HEK293 (cell line): ENCODE results near the gene ZEB2.

Experiments
- CTCF ChIA-PET: fragments of 350-600 bp; formaldehyde crosslinking; extraction: SDS; loops from one replicate; lab custom pipeline; 2021; ENCODE audit warnings: antibody characterized with exemption; lab: Yijun Ruan, JAX
- POLR2A ChIA-PET: fragments of 300-600 bp; formaldehyde crosslinking; extraction: SDS; loops from one replicate; lab custom pipeline; 2020; ENCODE audit warnings: antibody characterized with exemption, inconsistent platforms; lab: Yijun Ruan, JAX
- H3K27ac ChIP-seq: fragments of 200-500 bp; sonication (Bioruptor generic); 2 replicates; pipeline ENCODE4 v1.5.1; 2014; ENCODE audit warnings: low read depth, low read length, control low read depth, inconsistent platforms; ENCODE audit errors: extremely low read depth
- H3K36me3 ChIP-seq, 2 experiments: fragments of 200-500 bp in 1 of 2; sonication (Bioruptor generic) in 1 of 2; 1 replicate in 1 of 2; 2 replicates in 1 of 2; pipeline ENCODE4 v1.5.1; 2014 to 2017; ENCODE audit warnings: inconsistent platforms in 2 of 2, low read length in 2 of 2; ENCODE audit not compliant: control insufficient read depth in 2 of 2, insufficient read depth in 1 of 2
- H3K4me1 ChIP-seq: fragments of 200-500 bp; sonication (Bioruptor generic); 2 replicates; pipeline ENCODE4 v1.5.1; 2014; ENCODE audit warnings: mild to moderate bottlenecking, low read length, inconsistent platforms; ENCODE audit not compliant: control insufficient read depth, insufficient read depth
- H3K4me3 ChIP-seq: 2 replicates; pipeline ENCODE4 v1.5.1; 2011; ENCODE audit warnings: low read depth, mild to moderate bottlenecking, control low read depth, low read length, moderate library complexity
- H3K9me3 ChIP-seq: fragments of 200-500 bp; sonication (Bioruptor generic); 2 replicates; pipeline ENCODE4 v1.5.1; 2014; ENCODE audit warnings: low read depth, low read length, inconsistent platforms; ENCODE audit not compliant: control insufficient read depth, insufficient read depth
- FEZF1 ChIP-seq: fragments of 450-650 bp; formaldehyde crosslinking; IDR thresholded peaks from 2 replicates; pipeline ENCODE4 v1.5.1; 2016; ENCODE audit warnings: missing biosample characterization, missing genetic modification characterization
- KLF1 ChIP-seq: fragments of 450-650 bp; formaldehyde crosslinking; IDR thresholded peaks from 2 replicates; pipeline ENCODE4 v1.5.1; 2016; ENCODE audit warnings: missing biosample characterization, missing genetic modification characterization
- SETDB1 ChIP-seq: IDR thresholded peaks from one replicate; pipeline ENCODE4 v1.6.1; 2017; ENCODE audit warnings: mild to moderate bottlenecking, low read length, moderate library complexity, mixed read lengths; ENCODE audit not compliant: insufficient read length
- ZFHX2 ChIP-seq: fragments of 450-650 bp; formaldehyde crosslinking; conservative IDR thresholded peaks from 2 replicates; pipeline ENCODE4 v1.5.1; 2016; ENCODE audit warnings: missing biosample characterization, missing genetic modification characterization
- ZNF239 ChIP-seq: fragments of 450-650 bp; formaldehyde crosslinking; IDR thresholded peaks from 2 replicates; pipeline ENCODE4 v1.5.1; 2016; ENCODE audit warnings: missing biosample characterization, missing genetic modification characterization
- ZNF366 ChIP-seq: fragments of 450-650 bp; formaldehyde crosslinking; conservative IDR thresholded peaks from 2 replicates; pipeline ENCODE4 v1.5.1; 2016; ENCODE audit warnings: missing biosample characterization, missing genetic modification characterization
- ZNF473 ChIP-seq: fragments of 450-650 bp; formaldehyde crosslinking; IDR thresholded peaks from 2 replicates; pipeline ENCODE4 v1.5.1; 2017; ENCODE audit warnings: missing biosample characterization, missing genetic modification characterization
- ZNF501 ChIP-seq: fragments of 450-650 bp; formaldehyde crosslinking; IDR thresholded peaks from 2 replicates; pipeline ENCODE4 v1.5.1; 2016; ENCODE audit warnings: missing biosample characterization, missing genetic modification characterization
- ZNF596 ChIP-seq: fragments of 450-650 bp; IDR thresholded peaks from 2 replicates; pipeline ENCODE4 v1.5.0; 2018; ENCODE audit warnings: missing biosample characterization, mild to moderate bottlenecking, missing genetic modification characterization, moderate library complexity
- ZNF610 ChIP-seq: fragments of 450-650 bp; formaldehyde crosslinking; IDR thresholded peaks from 2 replicates; pipeline ENCODE4 v1.5.1; 2016; ENCODE audit warnings: missing biosample characterization, missing genetic modification characterization, borderline replicate concordance
- TF ChIP-seq, protein P1 (sequence below): fragments of 450-650 bp; formaldehyde crosslinking; IDR thresholded peaks from 2 replicates; pipeline ENCODE4 v1.5.0; 2017; ENCODE audit warnings: missing biosample characterization, missing genetic modification characterization, borderline replicate concordance
- TF ChIP-seq, protein P2 (sequence below): fragments of 450-650 bp; formaldehyde crosslinking; IDR thresholded peaks from 2 replicates; pipeline ENCODE4 v1.5.1; 2016; ENCODE audit warnings: missing biosample characterization, missing genetic modification characterization
- TF ChIP-seq, protein P3 (sequence below): fragments of 450-650 bp; formaldehyde crosslinking; IDR thresholded peaks from 2 replicates; pipeline ENCODE4 v1.5.1; 2017; ENCODE audit warnings: missing biosample characterization, missing genetic modification characterization
- TF ChIP-seq, protein P4 (sequence below): fragments of 450-650 bp; IDR thresholded peaks from 2 replicates; pipeline ENCODE4 v1.5.1; 2018; ENCODE audit warnings: missing biosample characterization, mild to moderate bottlenecking, missing genetic modification characterization

The ZEB2 gene

DNA sequence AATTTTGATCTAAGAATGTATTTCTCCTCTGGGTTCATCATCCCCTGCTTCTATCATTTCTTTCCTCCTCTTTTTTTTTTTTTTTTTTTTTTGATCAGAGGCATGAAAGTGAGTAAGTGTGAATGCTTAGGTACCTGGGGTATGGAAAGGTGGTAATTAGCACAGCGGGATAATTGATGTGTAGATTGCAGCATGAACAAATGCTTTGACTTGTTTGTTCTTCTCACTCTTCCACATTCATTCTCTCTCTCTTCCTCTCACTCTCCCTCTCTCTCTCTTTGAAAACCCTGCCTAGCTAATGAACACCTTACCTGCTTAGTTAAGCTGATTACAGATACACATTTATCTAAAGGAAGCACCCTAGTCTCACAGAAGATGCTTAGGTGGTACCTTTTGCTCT is 74.7 kb downstream of the ZEB2 start:
- Histone ChIP-seq H3K36me3 (no peaks in the 10 kb centered on the region), H3K9me3 (no peaks in the 10 kb centered on the region), H3K4me1 (peaks cover 11% of the 10 kb centered on the region), H3K4me3 (no peak overlapping the region), H3K27ac (no peak overlapping the region)
- TF ChIP-seq ZFHX2 (no peak), ZNF596 (tag by site-specific recombination) (0 out of 2 replicates have a peak, but pooled peaks have one; percentile 8)
- ChIA-PET POLR2A (no interaction called here), CTCF (no interaction called here)

DNA sequence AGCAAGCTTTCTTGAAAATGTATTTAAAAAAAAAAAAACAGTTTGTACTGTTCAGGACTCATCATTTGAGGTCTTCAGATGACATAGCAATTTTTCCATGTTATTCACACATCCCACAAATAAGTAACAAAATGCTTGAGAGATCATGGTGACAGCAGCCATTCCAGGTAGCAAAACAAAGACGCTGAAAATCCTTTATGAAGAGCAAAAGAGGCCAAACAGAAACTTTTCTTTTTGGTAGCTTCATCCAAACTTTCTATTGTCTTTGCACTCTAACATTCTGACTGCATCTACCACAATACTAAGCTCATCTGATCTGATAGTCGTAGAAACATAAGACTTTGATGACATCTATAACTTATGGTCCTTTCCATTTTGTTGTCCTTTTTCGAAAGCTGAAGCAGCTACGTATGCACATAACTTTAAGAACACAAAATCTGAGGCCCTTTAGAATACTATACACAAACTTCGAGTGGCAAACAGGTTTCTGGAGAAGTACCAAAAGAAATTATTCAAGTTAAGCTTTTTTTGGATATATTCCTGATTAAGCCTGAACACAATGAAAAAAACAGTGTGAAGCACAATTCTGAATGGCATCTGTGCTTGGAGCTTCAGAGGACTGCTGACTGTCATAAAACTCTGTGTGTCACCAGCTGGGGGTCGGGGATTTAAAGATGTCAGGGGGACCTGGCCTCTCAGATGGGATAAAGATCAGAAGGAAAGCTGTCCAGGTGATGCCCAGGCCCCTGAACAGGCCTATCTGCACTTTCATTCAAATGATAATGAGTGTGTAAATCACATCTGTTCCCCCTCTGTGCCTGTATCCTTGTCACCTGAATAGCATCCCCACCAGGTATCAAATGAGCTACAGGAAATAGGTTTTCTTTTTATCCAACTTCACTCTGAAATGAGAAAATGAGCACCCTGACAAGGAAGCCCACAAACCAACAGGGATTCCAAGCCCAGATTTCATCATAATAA is 75.8 kb downstream of the ZEB2 start:
- TF ChIP-seq, protein P1, sequence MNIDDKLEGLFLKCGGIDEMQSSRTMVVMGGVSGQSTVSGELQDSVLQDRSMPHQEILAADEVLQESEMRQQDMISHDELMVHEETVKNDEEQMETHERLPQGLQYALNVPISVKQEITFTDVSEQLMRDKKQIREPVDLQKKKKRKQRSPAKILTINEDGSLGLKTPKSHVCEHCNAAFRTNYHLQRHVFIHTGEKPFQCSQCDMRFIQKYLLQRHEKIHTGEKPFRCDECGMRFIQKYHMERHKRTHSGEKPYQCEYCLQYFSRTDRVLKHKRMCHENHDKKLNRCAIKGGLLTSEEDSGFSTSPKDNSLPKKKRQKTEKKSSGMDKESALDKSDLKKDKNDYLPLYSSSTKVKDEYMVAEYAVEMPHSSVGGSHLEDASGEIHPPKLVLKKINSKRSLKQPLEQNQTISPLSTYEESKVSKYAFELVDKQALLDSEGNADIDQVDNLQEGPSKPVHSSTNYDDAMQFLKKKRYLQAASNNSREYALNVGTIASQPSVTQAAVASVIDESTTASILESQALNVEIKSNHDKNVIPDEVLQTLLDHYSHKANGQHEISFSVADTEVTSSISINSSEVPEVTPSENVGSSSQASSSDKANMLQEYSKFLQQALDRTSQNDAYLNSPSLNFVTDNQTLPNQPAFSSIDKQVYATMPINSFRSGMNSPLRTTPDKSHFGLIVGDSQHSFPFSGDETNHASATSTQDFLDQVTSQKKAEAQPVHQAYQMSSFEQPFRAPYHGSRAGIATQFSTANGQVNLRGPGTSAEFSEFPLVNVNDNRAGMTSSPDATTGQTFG (tag by site-specific recombination), result no peak
- TF ChIP-seq ZNF239 (tag by site-specific recombination) (no peak), FEZF1 (tag by site-specific recombination) (no peak), ZNF366 (no peak), KLF1 (tag by site-specific recombination) (no peak), ZNF501 (tag by site-specific recombination) (no peak), SETDB1 (no peak)
- TF ChIP-seq, protein P2, sequence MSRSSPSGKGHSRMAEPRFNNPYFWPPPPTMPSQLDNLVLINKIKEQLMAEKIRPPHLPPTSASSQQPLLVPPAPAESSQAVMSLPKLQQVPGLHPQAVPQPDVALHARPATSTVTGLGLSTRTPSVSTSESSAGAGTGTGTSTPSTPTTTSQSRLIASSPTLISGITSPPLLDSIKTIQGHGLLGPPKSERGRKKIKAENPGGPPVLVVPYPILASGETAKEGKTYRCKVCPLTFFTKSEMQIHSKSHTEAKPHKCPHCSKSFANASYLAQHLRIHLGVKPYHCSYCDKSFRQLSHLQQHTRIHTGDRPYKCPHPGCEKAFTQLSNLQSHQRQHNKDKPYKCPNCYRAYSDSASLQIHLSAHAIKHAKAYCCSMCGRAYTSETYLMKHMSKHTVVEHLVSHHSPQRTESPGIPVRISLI (tag by site-specific recombination), result no peak
- H3K27ac ChIP-seq, result no peak overlapping the region
- H3K9me3 ChIP-seq, result no peaks in the 10 kb centered on the region
- peaks cover 9% of the 10 kb centered on the region for H3K4me1 ChIP-seq
- POLR2A ChIA-PET, result no interaction called here
- CTCF ChIA-PET, result interaction anchor here (0.7 to 1.2 kb wide), 2 partner anchors 12 to 14 kb away, joined by 3 to 4 read pairs; no protein-coding TSS in a partner anchor
- H3K4me3 ChIP-seq, result no peak overlapping the region
- H3K36me3 ChIP-seq, result no peaks in the 10 kb centered on the region

DNA sequence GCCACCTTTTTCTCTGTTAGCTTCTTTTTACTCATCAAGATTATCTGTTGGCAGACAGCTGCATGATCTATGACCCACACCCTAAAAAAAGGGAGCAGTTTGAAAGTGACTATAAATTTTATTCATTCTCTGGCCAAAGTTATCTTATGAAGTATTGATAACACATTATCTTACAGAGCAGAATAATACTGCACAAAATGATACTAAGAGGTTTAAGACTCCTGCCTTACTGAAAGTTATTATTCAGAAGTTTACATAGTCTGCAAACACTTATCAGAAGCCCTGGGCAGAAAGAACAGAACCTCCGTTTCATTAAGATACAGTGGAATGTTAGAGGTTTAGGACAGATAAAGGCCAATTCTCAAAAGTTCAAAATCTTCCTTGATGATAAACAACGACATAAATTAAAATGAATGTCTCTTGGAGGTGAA is 78.2 kb downstream of the ZEB2 start:
- TF ChIP-seq ZNF610 (no peak), ZNF473 (tag by site-specific recombination) (no peak)
- TF ChIP-seq, protein P3, sequence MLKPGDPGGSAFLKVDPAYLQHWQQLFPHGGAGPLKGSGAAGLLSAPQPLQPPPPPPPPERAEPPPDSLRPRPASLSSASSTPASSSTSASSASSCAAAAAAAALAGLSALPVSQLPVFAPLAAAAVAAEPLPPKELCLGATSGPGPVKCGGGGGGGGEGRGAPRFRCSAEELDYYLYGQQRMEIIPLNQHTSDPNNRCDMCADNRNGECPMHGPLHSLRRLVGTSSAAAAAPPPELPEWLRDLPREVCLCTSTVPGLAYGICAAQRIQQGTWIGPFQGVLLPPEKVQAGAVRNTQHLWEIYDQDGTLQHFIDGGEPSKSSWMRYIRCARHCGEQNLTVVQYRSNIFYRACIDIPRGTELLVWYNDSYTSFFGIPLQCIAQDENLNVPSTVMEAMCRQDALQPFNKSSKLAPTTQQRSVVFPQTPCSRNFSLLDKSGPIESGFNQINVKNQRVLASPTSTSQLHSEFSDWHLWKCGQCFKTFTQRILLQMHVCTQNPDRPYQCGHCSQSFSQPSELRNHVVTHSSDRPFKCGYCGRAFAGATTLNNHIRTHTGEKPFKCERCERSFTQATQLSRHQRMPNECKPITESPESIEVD (tag by site-specific recombination), result 0 out of 2 replicates have a peak, but pooled peaks have one; percentile 14
- TF ChIP-seq, protein P4, sequence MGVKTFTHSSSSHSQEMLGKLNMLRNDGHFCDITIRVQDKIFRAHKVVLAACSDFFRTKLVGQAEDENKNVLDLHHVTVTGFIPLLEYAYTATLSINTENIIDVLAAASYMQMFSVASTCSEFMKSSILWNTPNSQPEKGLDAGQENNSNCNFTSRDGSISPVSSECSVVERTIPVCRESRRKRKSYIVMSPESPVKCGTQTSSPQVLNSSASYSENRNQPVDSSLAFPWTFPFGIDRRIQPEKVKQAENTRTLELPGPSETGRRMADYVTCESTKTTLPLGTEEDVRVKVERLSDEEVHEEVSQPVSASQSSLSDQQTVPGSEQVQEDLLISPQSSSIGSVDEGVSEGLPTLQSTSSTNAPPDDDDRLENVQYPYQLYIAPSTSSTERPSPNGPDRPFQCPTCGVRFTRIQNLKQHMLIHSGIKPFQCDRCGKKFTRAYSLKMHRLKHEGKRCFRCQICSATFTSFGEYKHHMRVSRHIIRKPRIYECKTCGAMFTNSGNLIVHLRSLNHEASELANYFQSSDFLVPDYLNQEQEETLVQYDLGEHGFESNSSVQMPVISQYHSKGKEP (tag by site-specific recombination), result no peak
- no peaks in the 10 kb centered on the region for H3K36me3 ChIP-seq
- no peak overlapping the region for H3K27ac ChIP-seq
- H3K9me3 ChIP-seq, result no peaks in the 10 kb centered on the region
- CTCF ChIA-PET, result no interaction called here
- H3K4me3 ChIP-seq, result no peak overlapping the region
- POLR2A ChIA-PET, result no interaction called here
- peaks cover 8% of the 10 kb centered on the region for H3K4me1 ChIP-seq
